Measurements from ENCODE around the gene SAG.

- TF ChIP-seq TAF1 (IDR thresholded peaks at IDR 0.05; ENCODE audit: borderline replicate concordance, low read depth, low read length): no peak
- no peak for TF ChIP-seq POLR2A (IDR thresholded peaks at IDR 0.05; ENCODE audit: low read depth, low read length)
- no peak for TF ChIP-seq POLR2AphosphoS5 (IDR thresholded peaks at IDR 0.05; ENCODE audit: low read depth, low read length)
Observed at GRCh38 chr2:233278921-233279320, 28.7 kb upstream of the SAG start.
